Measurements from ENCODE around the gene SEC62. TPM values are rescaled to one million over a fixed set of nuclear protein-coding genes. Genes with fewer than 3 reads are reported as not detected.

The SEC62 gene
- total and polyA plus RNA-seq, 4 donors: 112 to 154 (median 115) TPM

DNA sequence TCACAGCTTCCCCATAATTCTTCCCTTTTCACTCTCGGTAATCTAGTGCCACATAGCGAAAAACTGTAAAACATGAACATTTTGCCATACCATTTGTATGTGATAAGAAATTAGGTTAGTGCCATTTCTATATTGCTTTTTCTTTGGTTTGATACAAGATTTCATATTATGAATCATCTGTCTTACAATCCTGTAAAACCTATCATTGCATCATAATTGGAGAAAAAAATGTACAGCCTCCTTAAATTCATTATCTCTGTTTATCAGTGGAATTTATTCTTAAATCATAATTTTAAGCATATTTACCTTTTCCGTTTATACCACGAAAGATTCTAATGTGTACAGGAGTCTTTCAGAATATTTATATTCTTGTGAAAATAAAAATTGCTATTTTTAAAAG lies 23.8 kb downstream of the SEC62 start:
- H3K36me3 ChIP-seq (ENCODE audit: control insufficient read depth, insufficient read depth, low read length): peaks cover 18% of the 10 kb centered on the region
- no peaks in the 10 kb centered on the region for H3K27me3 ChIP-seq (ENCODE audit: control insufficient read depth, insufficient read depth, low read length)
- H3K27ac ChIP-seq (ENCODE audit: low read depth, low read length): no peak overlapping the region
- no peaks in the 10 kb centered on the region for H3K9me3 ChIP-seq (ENCODE audit: control insufficient read depth, insufficient read depth, low read length)
- H3K4me3 ChIP-seq (ENCODE audit: low read depth, low read length): no peak overlapping the region
- no CpG with 5 or more reads among the region's 4 CpGs for WGBS (ENCODE audit: insufficient coverage)
- DNase-seq (ENCODE audit: low read depth in 4 of 6, low spot score in 6 of 6): no peak
- no peaks in the 10 kb centered on the region for H3K4me1 ChIP-seq (ENCODE audit: control insufficient read depth, insufficient read depth, low read length)

- Histone ChIP-seq H3K27ac (ENCODE audit: low read depth, low read length) (no peak overlapping the region), H3K27me3 (ENCODE audit: control insufficient read depth, insufficient read depth, low read length) (no peaks in the 10 kb centered on the region), H3K4me3 (ENCODE audit: low read depth, low read length) (no peak overlapping the region), H3K9me3 (ENCODE audit: control insufficient read depth, insufficient read depth, low read length) (no peaks in the 10 kb centered on the region), H3K36me3 (ENCODE audit: control insufficient read depth, insufficient read depth, low read length) (peaks cover 15% of the 10 kb centered on the region), H3K4me1 (ENCODE audit: control insufficient read depth, insufficient read depth, low read length) (no peaks in the 10 kb centered on the region)
- no peak for DNase-seq (ENCODE audit: low read depth in 4 of 6, low spot score in 6 of 6)
- 88% methylated on average over 1 of the region's 3 CpGs for whole genome bisulfite sequencing (ENCODE audit: insufficient coverage)
Observed at GRCh38 chr3:169992156-169992555, 25.5 kb downstream of the SEC62 start.

DNA sequence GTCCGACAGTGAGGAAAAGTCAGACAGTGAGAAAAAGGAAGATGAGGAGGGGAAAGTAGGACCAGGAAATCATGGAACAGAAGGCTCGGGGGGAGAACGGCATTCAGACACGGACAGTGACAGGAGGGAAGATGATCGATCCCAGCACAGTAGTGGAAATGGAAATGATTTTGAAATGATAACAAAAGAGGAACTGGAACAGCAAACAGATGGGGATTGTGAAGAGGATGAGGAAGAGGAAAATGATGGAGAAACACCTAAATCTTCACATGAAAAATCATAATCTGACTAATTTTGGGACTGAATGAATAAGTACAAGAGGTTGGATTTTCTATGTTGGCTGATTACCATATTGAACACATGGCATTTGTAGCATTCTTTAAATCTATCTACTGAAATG lies 26.2 kb downstream of the SEC62 start:
- no peaks in the 10 kb centered on the region for H3K4me1 ChIP-seq (ENCODE audit: control insufficient read depth, insufficient read depth, low read length)
- WGBS (ENCODE audit: insufficient coverage): 85% methylated on average over 5 of the region's 5 CpGs
- DNase-seq (ENCODE audit: low read depth in 4 of 6, low spot score in 6 of 6): no peak
- peaks cover 15% of the 10 kb centered on the region for H3K36me3 ChIP-seq (ENCODE audit: control insufficient read depth, insufficient read depth, low read length)
- H3K27ac ChIP-seq (ENCODE audit: low read depth, low read length): no peak overlapping the region
- H3K27me3 ChIP-seq (ENCODE audit: control insufficient read depth, insufficient read depth, low read length): no peaks in the 10 kb centered on the region
- no peaks in the 10 kb centered on the region for H3K9me3 ChIP-seq (ENCODE audit: control insufficient read depth, insufficient read depth, low read length)
- H3K4me3 ChIP-seq (ENCODE audit: low read depth, low read length): no peak overlapping the region

GRCh38 chr3:169993761-169994160 lies 27.2 kb downstream of the SEC62 start:
- Histone ChIP-seq H3K4me3 (ENCODE audit: low read depth, low read length) (no peak overlapping the region), H3K4me1 (ENCODE audit: control insufficient read depth, insufficient read depth, low read length) (no peaks in the 10 kb centered on the region), H3K27ac (ENCODE audit: low read depth, low read length) (no peak overlapping the region), H3K9me3 (ENCODE audit: control insufficient read depth, insufficient read depth, low read length) (no peaks in the 10 kb centered on the region), H3K36me3 (ENCODE audit: control insufficient read depth, insufficient read depth, low read length) (peaks cover 15% of the 10 kb centered on the region), H3K27me3 (ENCODE audit: control insufficient read depth, insufficient read depth, low read length) (no peaks in the 10 kb centered on the region)
- no peak for DNase-seq (ENCODE audit: low read depth in 4 of 6, low spot score in 6 of 6)
- no CpG with 5 or more reads among the region's 3 CpGs for WGBS (ENCODE audit: insufficient coverage)

DNA sequence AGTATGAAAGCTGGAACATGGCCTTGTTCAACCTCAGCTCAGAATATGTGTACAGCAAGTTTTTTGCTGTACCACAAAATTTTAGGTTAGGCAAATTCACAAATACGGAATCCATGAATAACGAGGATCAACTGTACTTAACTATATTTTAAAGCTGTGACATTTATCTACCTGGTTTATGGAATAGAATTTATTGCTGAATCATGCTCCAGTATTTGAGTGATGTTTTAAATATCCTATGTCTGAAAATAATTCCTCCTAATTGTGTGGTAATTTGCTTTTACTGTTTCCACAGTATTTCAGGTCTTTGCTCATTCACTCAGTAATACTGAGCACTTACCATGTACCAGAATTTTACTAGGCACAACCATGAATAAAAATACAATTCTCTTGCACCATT lies 29.5 kb downstream of the SEC62 start:
- no peaks in the 10 kb centered on the region for H3K4me1 ChIP-seq (ENCODE audit: control insufficient read depth, insufficient read depth, low read length)
- WGBS (ENCODE audit: insufficient coverage): no CpG with 5 or more reads among the region's 2 CpGs
- no peak for DNase-seq (ENCODE audit: low read depth in 4 of 6, low spot score in 6 of 6)

GRCh38 chr3:169998668-169999131 lies 32.1 kb downstream of the SEC62 start:
- Histone ChIP-seq H3K36me3 (ENCODE audit: control insufficient read depth, insufficient read depth, low read length) (peaks cover 3% of the 10 kb centered on the region), H3K4me3 (ENCODE audit: low read depth, low read length) (no peak overlapping the region), H3K9me3 (ENCODE audit: control insufficient read depth, insufficient read depth, low read length) (no peaks in the 10 kb centered on the region), H3K27ac (ENCODE audit: low read depth, low read length) (no peak overlapping the region), H3K27me3 (ENCODE audit: control insufficient read depth, insufficient read depth, low read length) (no peaks in the 10 kb centered on the region), H3K4me1 (ENCODE audit: control insufficient read depth, insufficient read depth, low read length) (no peaks in the 10 kb centered on the region)
- WGBS (ENCODE audit: insufficient coverage): 92% methylated on average over 2 of the region's 2 CpGs
- no peak for DNase-seq (ENCODE audit: low read depth in 4 of 6, low spot score in 6 of 6)

More for the DNA sequence above, 29.5 kb downstream of the SEC62 start:
- Histone ChIP-seq H3K27ac (ENCODE audit: low read depth, low read length) (no peak overlapping the region), H3K27me3 (ENCODE audit: control insufficient read depth, insufficient read depth, low read length) (no peaks in the 10 kb centered on the region), H3K9me3 (ENCODE audit: control insufficient read depth, insufficient read depth, low read length) (no peaks in the 10 kb centered on the region), H3K4me3 (ENCODE audit: low read depth, low read length) (no peak overlapping the region), H3K36me3 (ENCODE audit: control insufficient read depth, insufficient read depth, low read length) (peaks cover 11% of the 10 kb centered on the region)

DNA sequence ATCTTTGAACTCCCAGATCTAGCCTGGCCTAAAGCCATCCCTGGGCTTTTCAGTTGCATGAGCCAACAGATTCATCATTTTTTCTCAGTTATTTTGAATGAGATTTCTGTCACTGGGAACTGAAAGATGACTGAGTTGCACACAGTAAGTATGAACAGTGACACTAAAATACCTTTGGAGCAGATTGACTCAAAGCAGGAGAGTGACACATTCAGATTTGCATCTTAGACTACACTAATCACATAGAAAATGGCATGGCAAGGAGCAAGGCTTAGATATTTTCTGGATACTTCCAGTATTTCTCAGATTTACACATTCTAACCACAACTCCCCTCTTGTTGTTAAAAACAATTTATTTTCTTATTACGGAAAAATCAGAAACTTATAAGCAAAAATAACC lies 32.8 kb downstream of the SEC62 start:
- H3K27ac ChIP-seq (ENCODE audit: low read depth, low read length): no peak overlapping the region
- DNase-seq (ENCODE audit: low read depth in 4 of 6, low spot score in 6 of 6): no peak
- no peaks in the 10 kb centered on the region for H3K4me1 ChIP-seq (ENCODE audit: control insufficient read depth, insufficient read depth, low read length)
- H3K27me3 ChIP-seq (ENCODE audit: control insufficient read depth, insufficient read depth, low read length): no peaks in the 10 kb centered on the region
- peaks cover 3% of the 10 kb centered on the region for H3K36me3 ChIP-seq (ENCODE audit: control insufficient read depth, insufficient read depth, low read length)
- no peak overlapping the region for H3K4me3 ChIP-seq (ENCODE audit: low read depth, low read length)
- WGBS (ENCODE audit: insufficient coverage): no CpG with 5 or more reads among the region's 1 CpG
- H3K9me3 ChIP-seq (ENCODE audit: control insufficient read depth, insufficient read depth, low read length): no peaks in the 10 kb centered on the region

DNA sequence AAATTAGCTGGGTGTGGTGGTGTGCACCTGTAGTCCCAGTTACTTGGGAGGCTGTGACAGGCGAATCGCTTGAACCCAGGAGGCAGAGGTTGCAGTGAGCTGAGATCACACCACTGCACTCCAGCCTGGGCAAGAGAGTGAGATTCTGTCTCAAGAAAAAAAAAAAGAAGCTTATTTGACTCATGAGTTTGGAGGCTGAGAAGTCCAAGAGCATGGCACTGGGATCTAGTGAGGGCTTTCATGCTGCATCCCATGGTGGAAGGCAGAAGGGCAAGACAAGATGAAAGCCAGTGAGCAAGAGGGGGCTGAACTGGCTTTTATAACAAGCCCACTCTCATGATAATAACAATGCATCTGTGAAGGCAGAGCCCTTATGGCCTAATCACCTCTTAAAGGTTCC lies 33.4 kb downstream of the SEC62 start:
- H3K27me3 ChIP-seq (ENCODE audit: control insufficient read depth, insufficient read depth, low read length): no peaks in the 10 kb centered on the region
- H3K4me1 ChIP-seq (ENCODE audit: control insufficient read depth, insufficient read depth, low read length): no peaks in the 10 kb centered on the region
- H3K9me3 ChIP-seq (ENCODE audit: control insufficient read depth, insufficient read depth, low read length): no peaks in the 10 kb centered on the region
- WGBS (ENCODE audit: insufficient coverage): 93% methylated on average over 2 of the region's 2 CpGs
- peaks cover 3% of the 10 kb centered on the region for H3K36me3 ChIP-seq (ENCODE audit: control insufficient read depth, insufficient read depth, low read length)
- H3K27ac ChIP-seq (ENCODE audit: low read depth, low read length): no peak overlapping the region
- DNase-seq (ENCODE audit: low read depth in 4 of 6, low spot score in 6 of 6): no peak
- H3K4me3 ChIP-seq (ENCODE audit: low read depth, low read length): no peak overlapping the region

DNA sequence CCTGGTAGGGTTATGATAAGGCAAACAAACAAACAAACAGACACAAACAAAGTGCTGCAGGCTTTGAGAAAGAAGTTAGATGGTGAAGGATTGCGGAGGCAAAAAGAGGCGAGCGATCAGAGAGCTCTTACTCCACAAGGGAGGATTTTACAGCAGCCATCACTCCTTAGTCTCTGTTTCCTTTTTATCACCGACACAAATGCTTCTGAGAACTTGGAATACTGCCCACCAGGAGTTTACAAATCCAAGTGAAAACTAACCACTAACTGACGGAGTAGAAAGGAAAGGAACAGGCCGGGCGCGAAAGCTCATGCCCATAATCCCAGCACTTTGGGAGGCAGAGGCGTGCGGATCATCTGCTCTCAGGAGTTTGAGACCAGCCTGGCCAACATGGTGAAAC lies 35.6 kb downstream of the SEC62 start:
- H3K4me3 ChIP-seq (ENCODE audit: low read depth, low read length): no peak overlapping the region
- H3K27ac ChIP-seq (ENCODE audit: low read depth, low read length): no peak overlapping the region
- no peaks in the 10 kb centered on the region for H3K27me3 ChIP-seq (ENCODE audit: control insufficient read depth, insufficient read depth, low read length)
- 73% methylated on average over 4 of the region's 10 CpGs for WGBS (ENCODE audit: insufficient coverage)
- no peaks in the 10 kb centered on the region for H3K4me1 ChIP-seq (ENCODE audit: control insufficient read depth, insufficient read depth, low read length)
- H3K9me3 ChIP-seq (ENCODE audit: control insufficient read depth, insufficient read depth, low read length): no peaks in the 10 kb centered on the region
- DNase-seq (ENCODE audit: low read depth in 4 of 6, low spot score in 6 of 6): no peak
- H3K36me3 ChIP-seq (ENCODE audit: control insufficient read depth, insufficient read depth, low read length): no peaks in the 10 kb centered on the region

DNA sequence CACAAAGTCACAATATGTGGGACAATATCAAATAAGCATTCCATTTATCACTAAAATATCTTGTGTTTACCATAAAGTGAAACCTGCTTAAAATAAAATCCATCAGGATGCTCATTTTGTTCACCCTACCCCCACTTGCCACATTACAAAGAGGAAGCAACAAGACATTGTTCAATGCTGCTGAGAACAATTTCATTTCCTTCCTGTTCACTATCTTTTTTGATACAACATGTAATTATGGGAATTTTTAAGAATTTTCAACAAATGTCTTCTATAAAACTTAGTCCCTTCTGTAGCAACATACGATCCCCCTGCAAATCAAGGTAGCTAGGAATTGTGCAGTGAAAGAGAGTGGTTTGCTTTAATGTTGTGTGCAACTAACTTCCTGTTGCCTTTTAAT lies 36.3 kb downstream of the SEC62 start:
- H3K9me3 ChIP-seq (ENCODE audit: control insufficient read depth, insufficient read depth, low read length): no peaks in the 10 kb centered on the region
- DNase-seq (ENCODE audit: low read depth in 4 of 6, low spot score in 6 of 6): no peak
- no CpG with 5 or more reads among the region's 1 CpG for WGBS (ENCODE audit: insufficient coverage)
- no peaks in the 10 kb centered on the region for H3K36me3 ChIP-seq (ENCODE audit: control insufficient read depth, insufficient read depth, low read length)
- no peaks in the 10 kb centered on the region for H3K4me1 ChIP-seq (ENCODE audit: control insufficient read depth, insufficient read depth, low read length)
- H3K27ac ChIP-seq (ENCODE audit: low read depth, low read length): no peak overlapping the region
- no peaks in the 10 kb centered on the region for H3K27me3 ChIP-seq (ENCODE audit: control insufficient read depth, insufficient read depth, low read length)
- H3K4me3 ChIP-seq (ENCODE audit: low read depth, low read length): no peak overlapping the region

Data from spinal cord (tissue), 10 donors.